HG03469 (cell line): ENCODE data around the gene PLLP.
A peak's percentile ranks its signal among the peaks of the same experiment; 100 is the strongest.

Source experiments
- ATAC-seq: cut with Tn5 transposase; IDR thresholded peaks from one replicate; pipeline ENCODE4 v1.9.1; 2021; ENCODE audit warnings: mild to moderate bottlenecking, moderate library complexity, moderate number of reproducible peaks; ENCODE audit not compliant: unreplicated experiment

The PLLP gene

DNA sequence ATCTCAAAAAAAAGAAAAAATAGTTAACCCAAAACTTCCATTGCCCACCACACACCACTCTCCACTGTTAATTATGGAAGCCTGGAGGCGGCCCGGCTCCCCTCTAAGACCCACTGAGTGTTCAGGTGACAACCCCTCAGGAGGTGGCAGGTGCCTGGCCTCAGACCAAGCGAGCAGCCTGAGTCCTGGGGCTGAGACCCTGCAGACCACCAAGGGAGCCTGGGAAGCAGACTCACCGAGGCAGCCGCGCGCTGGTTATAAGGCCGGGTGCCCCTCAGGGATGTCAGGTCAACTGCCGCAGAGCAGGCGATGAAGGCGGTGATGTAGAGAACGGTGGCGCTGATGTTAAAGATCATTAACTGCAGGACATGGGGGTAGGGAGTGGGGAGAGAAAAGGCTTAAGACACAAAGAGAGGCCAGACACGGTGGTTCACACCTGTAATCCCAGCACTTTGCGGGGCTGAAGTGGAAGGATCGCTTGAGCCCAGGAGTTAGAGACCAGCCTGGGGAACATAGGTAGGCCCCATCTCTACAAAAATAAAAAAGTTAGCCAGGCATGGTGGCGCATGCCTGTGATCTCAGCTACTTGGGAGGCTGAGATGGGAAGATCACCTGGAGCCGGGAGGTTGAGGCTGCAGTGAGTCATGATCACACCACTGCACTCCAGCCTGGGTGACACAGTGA lies 26.1 kb downstream of the PLLP start:
- ATAC-seq, result no peak

DNA sequence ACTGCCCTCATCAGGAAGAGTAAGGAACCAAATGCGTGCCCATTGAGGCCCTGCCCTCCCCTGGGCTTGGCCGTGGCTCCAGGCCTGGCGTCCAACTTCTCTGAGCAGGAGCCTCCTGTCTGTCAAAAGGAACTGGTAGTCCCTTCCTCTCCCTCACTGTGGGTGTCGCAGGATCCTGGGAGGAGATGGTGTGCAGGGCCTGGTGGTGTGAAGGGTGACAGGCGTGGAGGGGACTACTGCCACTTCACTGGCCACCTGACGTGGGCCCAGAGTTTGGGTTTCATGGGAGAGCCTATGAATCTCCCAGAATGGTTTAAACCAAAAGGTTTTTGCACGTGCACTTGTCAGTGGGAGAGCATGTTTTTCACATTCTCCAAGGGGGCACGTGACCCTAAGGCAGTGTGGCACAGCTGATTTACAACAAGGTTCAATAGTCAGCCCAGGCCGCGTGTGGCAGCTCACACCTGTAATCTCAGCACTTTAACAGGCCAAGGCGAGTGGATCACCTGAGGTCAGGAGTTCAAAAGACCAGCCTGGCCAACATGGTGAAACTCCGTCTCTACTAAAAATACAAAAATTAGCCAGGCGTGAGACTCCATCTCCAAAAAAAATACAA lies 26.9 kb downstream of the PLLP start:
- ATAC-seq, result no peak

DNA sequence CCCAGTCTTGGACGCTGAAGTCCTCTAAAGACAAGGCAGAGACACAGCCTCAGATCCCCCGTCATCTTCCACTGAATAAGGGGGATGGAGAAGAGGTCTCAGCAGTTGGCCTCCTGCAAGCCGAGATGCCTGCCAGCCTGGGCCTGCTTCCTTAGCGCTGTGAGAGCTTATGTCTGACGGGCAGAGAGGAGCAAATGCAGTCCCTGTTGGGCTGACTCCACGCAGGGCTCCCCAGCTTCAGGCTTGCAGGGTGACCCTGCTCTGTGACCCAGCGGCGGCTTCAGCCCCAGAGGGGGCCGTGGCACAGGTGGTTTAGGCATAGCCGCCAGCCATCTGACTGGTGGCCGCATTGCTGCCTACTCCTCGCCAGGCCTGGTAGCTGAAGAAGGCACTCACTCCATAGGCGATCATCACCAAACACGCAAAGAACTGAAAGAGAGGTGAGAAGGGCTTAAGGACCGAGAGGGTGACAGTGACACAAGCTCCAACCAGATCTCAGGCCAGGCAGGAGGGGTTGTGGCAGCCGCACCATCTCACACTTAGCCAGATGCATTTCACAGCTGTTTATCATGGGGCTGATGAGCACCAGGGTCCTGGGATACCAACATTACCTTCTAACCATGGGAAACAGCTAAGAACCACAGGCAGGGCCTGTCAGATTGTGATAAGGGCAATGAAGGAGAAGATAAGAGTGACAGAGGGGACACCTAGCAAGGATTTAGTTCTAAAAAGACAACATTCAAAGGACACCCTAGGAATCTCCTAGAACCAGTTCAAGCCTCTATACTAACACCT lies 27.7 kb downstream of the PLLP start:
- no peak for ATAC-seq

DNA sequence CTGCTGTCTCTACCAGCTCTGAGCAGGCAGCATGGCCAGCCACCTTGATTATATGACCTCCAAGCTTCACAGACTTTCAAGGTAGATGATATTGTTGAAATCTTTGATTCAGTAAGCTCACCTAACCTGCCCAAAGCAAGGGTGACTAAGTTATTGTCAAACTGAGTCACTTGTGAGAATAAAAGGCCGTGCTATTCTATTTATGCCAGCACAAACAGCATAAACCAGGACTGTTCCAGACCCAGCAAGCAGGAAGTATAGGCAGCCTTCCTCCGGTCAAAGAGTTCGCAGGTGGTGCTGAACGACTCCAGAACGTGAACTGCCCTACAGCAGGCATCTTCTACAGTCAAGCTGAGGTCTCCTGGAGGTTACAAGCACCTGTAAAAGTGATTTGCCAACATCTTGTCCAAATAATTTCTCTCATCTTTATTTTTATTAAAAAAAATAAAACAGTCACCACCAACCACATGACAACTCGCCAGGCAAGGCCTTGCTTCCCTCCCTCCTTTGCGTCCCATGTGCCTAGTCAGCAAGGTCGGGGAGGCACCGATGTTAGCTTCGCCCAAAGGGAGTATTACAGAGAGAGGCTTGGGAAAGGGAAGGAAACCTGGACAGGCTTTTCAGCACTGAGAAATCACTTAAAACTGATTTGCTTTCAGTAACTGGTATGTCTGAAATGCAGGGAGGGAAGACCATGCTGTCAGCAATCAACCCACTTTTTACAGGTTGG lies 28.6 kb downstream of the PLLP start:
- no peak for ATAC-seq

DNA sequence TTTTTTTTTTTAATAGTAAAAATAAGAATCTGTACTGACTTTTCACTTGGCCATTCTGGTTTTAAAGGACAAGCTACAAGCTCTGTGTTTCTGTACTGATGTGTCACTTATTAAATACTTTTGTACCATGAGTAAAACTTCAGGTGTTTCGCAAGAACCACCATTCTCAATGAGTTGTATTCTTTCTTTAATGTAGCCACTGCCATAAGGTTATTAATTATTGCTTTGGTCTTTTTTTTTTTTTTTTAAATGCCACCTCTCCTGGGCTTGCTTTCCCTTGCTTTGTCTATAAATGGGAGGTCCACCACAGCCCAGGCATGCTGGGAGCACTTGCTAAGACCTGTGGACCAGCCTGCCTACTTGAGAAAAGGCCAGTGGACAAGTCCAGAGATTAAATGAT lies 31.0 kb downstream of the PLLP start:
- ATAC-seq, result no peak

DNA sequence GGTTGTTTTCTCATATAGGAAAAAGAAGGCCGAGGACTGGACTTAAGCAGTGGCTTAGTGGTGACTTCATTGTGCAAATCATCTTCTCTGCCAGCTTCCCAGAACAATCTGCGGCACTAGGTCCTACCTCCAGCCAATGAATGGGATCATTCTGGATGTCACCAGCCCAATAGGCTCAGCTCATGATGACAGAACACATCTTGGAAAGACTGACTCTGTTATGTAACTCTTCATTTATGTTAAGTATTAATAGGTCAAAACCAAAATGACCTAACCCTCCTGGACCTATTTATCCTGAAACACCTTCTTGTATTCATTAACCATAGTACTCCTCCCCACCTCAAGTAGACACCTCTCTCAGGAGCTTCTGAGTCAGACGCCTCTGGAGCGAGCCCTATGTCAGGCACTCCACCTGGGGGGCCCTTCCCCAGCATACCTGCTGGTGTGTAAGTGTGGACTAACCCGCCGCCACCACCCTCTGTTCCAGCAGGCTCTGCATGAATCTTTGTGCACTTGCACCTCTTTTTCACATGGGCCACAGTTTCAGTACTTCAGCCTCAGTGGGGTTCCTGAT lies 32.2 kb downstream of the PLLP start:
- no peak for ATAC-seq

DNA sequence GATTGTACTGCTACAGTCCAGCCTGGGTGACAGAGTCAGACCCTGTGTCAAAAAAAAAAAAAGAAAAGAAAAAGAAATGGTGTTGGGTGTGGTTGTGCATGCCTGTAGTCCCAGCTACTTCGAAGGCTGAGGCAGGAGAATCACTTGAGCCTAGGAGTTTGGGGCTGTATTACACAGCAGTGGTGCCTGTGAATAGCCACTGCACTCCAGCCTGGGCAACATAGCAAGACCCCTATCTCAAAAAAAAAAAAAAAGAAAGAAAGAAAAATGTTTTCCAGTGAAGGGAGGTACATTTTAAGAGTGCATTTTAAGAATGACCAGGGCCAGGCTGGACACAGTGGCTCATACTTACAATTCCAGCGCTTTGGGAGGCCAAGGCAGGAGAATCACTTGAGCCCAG lies 33.1 kb downstream of the PLLP start:
- no peak for ATAC-seq

DNA sequence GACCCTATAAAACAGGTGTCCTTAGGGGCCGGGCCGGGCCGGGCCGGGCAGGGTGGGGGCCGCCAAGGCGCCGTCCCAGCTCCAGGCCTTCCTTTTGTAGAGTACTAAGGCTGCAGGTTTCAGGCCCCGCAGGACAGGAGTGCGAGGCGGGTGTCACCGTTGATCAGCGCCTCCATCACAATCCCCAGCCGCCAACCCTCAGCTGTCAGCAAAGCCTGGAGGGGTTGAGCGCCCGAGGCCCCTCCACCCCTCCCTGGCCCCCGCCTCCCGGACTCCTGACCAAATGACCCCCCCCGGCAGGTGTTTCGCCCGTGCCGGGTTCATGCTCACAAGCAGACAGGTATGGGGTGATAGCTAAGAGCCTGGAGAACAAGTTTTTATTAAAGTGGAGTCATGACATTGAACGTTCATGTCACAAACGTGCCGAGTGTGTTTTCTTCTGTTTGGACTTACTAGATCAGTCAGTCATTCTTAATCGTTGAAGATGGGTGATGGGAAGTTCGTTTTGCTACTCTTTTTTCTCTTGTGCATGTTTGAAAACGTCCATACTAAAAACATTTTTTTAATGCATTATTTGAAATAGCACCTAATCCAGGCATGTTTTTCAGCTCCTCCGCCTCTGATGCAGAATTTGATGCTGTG lies 38.9 kb downstream of the PLLP start:
- ATAC-seq, result no peak

DNA sequence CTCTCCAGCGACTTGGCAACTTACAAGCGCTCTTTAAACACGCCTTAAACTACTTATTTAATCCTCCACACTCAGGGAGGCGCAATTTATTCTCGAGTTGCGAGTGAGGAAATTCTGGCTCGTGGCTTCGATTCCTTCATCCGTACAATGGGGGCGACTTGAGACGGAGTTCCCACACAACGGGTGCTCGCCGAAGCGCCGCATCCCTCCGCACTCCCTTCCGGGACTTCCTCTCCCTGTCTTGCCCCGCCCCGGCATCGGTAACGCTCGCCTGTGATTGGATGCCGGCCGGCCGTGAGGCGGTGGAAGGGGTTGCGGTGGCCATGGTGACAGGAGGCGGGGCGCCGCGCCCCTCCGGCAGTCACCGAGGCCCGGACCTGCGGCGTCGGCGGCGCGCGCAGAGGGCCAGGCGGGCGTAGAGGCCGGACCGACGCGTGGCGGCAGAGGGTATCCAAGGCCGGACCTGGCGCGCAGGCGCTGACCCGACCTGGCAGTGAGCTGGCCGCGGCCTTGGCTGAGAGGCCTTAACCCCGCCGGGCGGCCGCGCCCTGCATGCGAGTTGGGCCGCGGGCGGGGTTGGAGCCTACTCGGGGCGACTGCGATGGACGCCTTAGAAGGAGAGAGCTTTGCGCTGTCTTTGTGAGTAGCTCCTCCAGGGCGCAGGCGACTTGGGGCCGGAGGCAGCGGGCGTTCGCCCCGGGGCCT lies 39.6 kb downstream of the PLLP start, which contains the start of gene ARL2BP:
Gene ARL2BP (plus strand): TSS at position 493 of the 705 bp plus-strand sequence. CDS start 109 bp downstream, at position 602.
- peak; percentile 81 for ATAC-seq

DNA sequence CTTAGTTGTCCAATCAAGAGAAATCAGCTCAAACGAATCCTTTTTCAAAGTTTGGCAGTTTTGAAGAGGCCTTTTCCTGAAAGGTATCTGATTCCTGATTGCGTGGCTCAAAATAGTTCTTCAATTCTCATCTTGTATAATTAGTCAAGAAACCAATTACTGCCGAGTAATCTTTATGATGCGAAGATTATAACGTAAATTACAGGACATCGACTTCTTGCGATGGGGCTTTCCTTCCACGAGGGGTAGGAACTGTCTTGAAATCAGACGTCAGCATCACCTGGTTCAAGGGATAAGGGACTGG lies 40.1 kb downstream of the PLLP start:
- no peak for ATAC-seq

DNA sequence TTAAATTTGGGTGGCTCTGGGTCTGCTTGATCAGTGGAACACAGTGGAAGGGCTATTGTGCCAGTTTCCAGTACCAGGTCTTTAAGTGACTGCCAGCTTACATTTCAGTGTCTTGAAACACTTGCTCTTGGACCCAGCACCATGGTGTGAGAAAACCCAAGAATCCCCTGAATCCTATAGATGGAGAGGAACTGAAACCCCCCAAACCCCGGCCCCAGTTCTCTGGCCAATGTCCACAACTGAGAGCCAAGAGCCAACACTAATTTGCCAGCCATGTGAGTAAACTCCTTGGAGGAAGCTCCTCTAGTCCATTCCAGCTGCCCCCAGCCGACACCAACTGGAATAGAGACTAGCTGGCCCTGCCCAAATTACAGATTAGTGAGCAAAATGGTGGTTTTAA lies 41.8 kb downstream of the PLLP start:
- ATAC-seq, result no peak

DNA sequence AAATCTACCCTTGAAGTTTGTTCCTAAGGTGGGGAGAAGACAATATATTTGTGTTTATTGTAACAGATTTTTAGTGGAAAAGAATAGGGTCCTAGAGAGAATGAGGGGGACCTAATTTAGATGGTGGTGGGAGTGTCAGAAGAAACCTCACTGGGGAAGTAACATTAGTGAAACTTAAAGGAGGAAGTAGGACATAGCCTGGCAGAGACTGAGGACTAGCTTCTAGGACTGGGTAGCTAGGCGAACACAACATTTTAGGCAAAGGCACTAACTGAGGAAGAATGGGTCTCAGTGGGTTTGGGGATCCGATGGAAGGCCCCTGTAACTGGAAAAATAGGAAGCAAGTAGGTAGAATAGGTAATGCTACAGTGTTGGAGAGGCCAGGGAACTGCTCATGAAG lies 43.6 kb downstream of the PLLP start:
- no peak for ATAC-seq

DNA sequence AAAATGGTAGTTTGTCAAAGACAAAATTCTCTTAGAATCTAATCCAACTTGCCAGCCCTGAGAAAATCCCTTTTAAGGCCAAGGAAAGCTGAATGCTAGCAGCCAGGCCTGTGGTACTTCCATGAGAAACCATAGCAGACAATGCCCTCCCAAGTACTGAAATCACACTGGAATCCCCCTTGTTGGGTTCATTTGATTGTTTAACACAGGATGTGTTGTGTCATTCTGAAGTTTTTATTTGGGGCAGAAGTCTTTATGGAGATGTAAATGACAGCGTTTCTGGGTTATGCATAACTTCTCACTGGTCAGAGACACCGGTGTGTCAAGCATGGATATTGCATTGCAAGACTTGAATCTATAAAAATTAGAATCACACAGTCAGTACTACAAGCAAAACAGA lies 45.4 kb downstream of the PLLP start:
- ATAC-seq, result no peak

DNA sequence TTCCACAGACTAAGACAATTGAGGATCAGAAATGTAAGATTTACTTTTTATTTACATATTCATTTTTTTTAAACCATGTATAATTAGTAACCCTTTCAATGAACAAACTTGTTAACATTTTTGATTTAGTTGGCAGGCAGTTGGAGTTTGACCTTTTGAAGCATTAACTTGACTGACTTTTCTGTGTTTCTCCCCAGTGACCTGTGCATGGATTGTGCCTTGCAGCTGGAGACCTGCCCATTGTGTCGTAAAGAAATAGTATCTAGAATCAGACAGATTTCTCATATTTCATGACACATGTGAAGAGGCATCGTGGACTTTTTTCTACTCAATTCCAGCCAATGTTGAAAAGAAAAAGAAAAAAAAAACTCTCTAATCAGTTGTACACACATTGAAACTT lies 45.8 kb downstream of the PLLP start:
- ATAC-seq, result no peak

DNA sequence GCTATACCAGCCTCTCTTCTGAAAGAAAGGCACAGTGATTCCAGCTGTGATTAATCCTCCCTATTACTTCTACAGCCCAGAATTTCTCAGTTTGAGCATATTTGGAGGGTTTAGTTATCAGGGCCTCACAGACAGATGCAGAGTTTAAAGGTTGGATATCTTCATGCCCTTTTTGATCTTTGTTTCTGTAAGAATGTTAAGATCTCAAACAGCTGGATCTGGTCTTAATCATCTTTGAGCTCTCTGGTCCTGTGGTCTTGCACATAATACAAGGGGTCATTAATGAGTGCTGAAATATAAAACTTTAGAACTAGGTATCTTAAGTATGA lies 48.5 kb downstream of the PLLP start:
- no peak for ATAC-seq

DNA sequence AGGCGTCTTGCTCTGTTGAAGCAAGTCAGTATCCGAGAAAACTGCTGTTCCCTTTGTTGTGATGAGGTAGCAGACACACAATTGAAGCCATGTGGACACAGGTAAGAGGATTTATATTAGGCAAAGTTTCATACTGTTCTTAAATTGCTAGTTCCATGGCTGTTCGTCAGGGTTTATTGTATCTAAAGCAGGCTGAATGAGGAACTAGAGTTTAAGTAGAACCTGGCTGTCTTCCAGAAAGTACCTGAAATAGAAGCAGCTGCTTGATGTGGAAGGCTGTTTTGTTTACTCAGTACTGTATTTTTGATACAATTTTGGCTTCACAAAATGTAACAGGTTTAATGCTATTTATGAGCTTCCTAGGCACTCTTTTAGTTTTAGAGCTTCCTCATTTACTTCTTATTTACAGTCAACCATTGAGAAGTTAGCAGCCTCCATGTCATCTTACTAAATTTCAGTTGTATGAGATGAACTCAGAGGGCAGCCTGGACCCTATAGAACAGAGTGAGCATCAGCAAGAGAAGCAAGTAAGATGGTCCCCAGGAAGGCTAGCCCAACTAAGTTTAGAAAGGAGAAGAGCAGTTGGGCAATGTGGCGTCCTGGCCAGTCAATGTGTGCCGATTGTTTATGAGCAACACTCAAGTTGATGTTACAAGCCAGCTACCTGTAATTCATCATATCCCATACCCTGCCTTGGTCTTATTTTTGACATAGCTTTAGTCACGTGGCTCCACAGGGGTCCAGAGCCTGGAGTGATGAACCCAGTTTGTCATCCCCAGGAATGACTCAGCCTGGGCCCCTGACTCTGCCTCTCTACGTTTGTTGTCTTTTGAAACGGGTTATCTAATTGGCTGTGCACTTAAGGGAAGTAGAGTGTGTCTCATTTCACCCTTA lies 49.1 kb downstream of the PLLP start:
- ATAC-seq, result peak; percentile 27

DNA sequence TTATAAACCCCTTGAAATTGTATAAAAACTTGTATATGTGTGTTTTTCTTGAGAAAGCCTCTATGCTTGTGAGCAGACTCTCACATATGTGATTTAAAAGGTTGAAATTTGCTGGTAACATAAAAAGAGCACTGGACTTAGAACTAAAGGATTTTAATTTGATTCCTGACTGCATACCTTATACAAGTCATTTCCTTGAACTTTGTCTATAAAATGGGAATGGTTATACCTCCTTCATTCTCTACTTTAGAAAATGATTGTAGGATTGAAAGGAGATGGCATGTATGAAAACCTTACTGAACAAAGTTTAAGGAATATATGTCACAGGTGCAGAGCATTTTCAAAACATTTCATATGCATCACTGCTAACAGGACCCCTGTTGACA lies 49.8 kb downstream of the PLLP start:
- ATAC-seq, result no peak

DNA sequence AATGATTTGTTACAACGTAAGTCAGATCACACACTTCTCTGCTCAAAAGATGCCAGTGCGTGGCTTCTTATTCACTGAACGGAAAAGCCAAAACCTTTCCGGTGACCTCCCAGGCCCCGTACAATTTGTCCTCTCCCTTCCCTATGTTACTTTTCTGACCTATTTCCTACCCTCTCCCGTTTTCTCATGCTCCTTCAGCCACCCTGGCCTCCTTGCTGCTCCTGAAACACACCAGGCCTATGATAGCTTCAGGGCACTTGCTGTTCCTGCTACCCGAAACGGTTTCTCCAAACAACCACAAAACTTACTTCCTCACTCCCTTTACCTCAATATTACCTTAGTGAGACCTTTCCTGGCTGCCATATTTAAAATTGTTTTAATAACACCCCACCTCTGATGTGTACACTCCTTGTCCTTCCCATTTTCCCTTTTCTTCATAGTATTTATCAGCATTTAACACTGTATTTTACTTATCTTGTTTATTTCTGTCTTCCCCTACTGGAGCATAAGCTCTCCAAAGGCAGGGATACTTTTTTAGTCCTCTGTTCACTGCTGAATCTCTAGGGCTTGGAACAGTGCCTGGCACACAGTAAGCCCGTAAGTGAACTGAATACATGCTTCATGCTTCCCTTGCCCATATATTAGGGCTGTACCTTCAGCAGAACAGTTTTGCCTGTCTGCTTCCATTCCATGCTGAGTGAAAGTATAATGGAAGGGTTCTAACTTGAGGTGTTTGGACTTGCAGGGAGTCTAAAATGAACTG lies 50.3 kb downstream of the PLLP start:
- ATAC-seq, result no peak
